Smooth muscle cell (in vitro differentiated cells): ENCODE measurements around the gene ARID3B. TPM values are rescaled to one million over a fixed set of nuclear protein-coding genes. Genes with fewer than 3 reads are reported as not detected.

ENCODE experiments used
- DNase-seq: peaks from one replicate; lab custom pipeline; 2025; ENCODE audit not compliant: unreplicated experiment; lab: John Stamatoyannopoulos, UW
- H2AFZ ChIP-seq: fragments of 200-600 bp; sonication (generic); 2 replicates; pipeline ENCODE4 v1.6.0; 2016; ENCODE audit warnings: antibody characterized with exemption, low read depth, mild to moderate bottlenecking
- H3F3A ChIP-seq: fragments of 200-600 bp; sonication (generic); 2 replicates; pipeline ENCODE4 v1.6.0; 2017; ENCODE audit warnings: antibody characterized with exemption, low read depth
- H3K27ac ChIP-seq: fragments of 200-600 bp; sonication (generic); 2 replicates; pipeline ENCODE4 v1.5.1; 2016; ENCODE audit warnings: low read depth, mild to moderate bottlenecking
- H3K27me3 ChIP-seq: fragments of 200-600 bp; sonication (generic); 2 replicates; pipeline ENCODE4 v1.6.1; 2016; ENCODE audit warnings: low read depth, mild to moderate bottlenecking
- H3K36me3 ChIP-seq: fragments of 200-600 bp; sonication (generic); 2 replicates; pipeline ENCODE4 v1.5.1; 2016; ENCODE audit warnings: low read depth
- H3K4me1 ChIP-seq: fragments of 200-600 bp; sonication (generic); 2 replicates; pipeline ENCODE4 v1.5.1; 2016; ENCODE audit warnings: low read depth
- H3K4me2 ChIP-seq: fragments of 200-600 bp; sonication (generic); 2 replicates; pipeline ENCODE4 v1.6.0; 2016; ENCODE audit warnings: mild to moderate bottlenecking
- H3K4me3 ChIP-seq: fragments of 200-600 bp; sonication (generic); 2 replicates; pipeline ENCODE4 v1.5.1; 2016; ENCODE audit warnings: mild to moderate bottlenecking
- H3K79me2 ChIP-seq: fragments of 200-600 bp; sonication (generic); 2 replicates; pipeline ENCODE4 v1.6.0; 2016; ENCODE audit warnings: low read depth, mild to moderate bottlenecking
- H3K9ac ChIP-seq: fragments of 200-600 bp; sonication (generic); 2 replicates; pipeline ENCODE4 v1.6.0; 2016; ENCODE audit warnings: low read depth
- H3K9me3 ChIP-seq: fragments of 200-600 bp; sonication (generic); replicated peaks from 2 replicates; pipeline ENCODE4 v1.5.1; 2016; ENCODE audit warnings: low read depth
- H4K20me1 ChIP-seq: fragments of 200-600 bp; sonication (generic); 2 replicates; pipeline ENCODE4 v1.6.0; 2016; ENCODE audit warnings: low read depth
- WGBS: methylation state at CpG from one replicate; pipeline ENCODE4 v1.1.7; 2016; ENCODE audit warnings: low lambda C conversion rate; 5-methylcytosine and 5-hydroxymethylcytosine counted together
- polyA plus RNA-seq: library from polyadenylated mRNA; unstranded; fragments of >200 nt; fragmentation: Nextera tagmentation; extraction: Ambion mirVana; gene quantifications from 2 replicates; pipeline ENCODE4 v1.2.1, GENCODE V29; 2016
- total RNA-seq: library from RNA; depleted of rRNA; stranded (reverse); fragments of >200 nt; gene quantifications from 2 replicates; pipeline ENCODE4 v1.2.3, GENCODE V29; 2014
- TF ChIP-seq, protein P1 (sequence below): fragments of 200-600 bp; sonication (generic); IDR thresholded peaks from 2 replicates; pipeline ENCODE4 v1.5.1; 2017; ENCODE audit warnings: borderline replicate concordance, mild to moderate bottlenecking, antibody characterized with exemption; ENCODE audit not compliant: insufficient read depth, poor library complexity, severe bottlenecking

ARID3B gene
- total and polyA plus RNA-seq, 2 experiments from 2014 or later: 7.2 to 7.7 TPM

GRCh38 chr15:74616996-74617395 is 76.0 kb downstream of the ARID3B start:
- no peaks in the 10 kb centered on the region for H3K36me3 ChIP-seq
- H3K27me3 ChIP-seq: no peaks in the 10 kb centered on the region
- H3K9me3 ChIP-seq: no peaks in the 10 kb centered on the region
- peaks cover 64% of the 10 kb centered on the region for H3K79me2 ChIP-seq
- H3F3A ChIP-seq: peaks cover 10% of the 10 kb centered on the region
- peaks cover 59% of the 10 kb centered on the region for H4K20me1 ChIP-seq
- H3K4me2 ChIP-seq: peak overlapping the region; percentile 92
- H3K4me1 ChIP-seq: peaks cover 9% of the 10 kb centered on the region
- TF ChIP-seq, protein P1, sequence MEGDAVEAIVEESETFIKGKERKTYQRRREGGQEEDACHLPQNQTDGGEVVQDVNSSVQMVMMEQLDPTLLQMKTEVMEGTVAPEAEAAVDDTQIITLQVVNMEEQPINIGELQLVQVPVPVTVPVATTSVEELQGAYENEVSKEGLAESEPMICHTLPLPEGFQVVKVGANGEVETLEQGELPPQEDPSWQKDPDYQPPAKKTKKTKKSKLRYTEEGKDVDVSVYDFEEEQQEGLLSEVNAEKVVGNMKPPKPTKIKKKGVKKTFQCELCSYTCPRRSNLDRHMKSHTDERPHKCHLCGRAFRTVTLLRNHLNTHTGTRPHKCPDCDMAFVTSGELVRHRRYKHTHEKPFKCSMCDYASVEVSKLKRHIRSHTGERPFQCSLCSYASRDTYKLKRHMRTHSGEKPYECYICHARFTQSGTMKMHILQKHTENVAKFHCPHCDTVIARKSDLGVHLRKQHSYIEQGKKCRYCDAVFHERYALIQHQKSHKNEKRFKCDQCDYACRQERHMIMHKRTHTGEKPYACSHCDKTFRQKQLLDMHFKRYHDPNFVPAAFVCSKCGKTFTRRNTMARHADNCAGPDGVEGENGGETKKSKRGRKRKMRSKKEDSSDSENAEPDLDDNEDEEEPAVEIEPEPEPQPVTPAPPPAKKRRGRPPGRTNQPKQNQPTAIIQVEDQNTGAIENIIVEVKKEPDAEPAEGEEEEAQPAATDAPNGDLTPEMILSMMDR: no peak
- DNase-seq: no peak
- H2AFZ ChIP-seq: no peak overlapping the region
- peak overlapping the region; percentile 91 for H3K27ac ChIP-seq
- peak overlapping the region; percentile 99 for H3K9ac ChIP-seq
- peak overlapping the region; percentile 92 for H3K4me3 ChIP-seq

- TF ChIP-seq, protein P1: no peak
- Histone ChIP-seq H3K4me1 (peaks cover 9% of the 10 kb centered on the region), H3K27me3 (no peaks in the 10 kb centered on the region), H3K36me3 (peaks cover 2% of the 10 kb centered on the region), H4K20me1 (peaks cover 79% of the 10 kb centered on the region), H3K27ac (no peak overlapping the region), H3F3A (peaks cover 10% of the 10 kb centered on the region), H3K9me3 (no peaks in the 10 kb centered on the region), H2AFZ (no peak overlapping the region), H3K79me2 (peaks cover 76% of the 10 kb centered on the region), H3K4me2 (no peak overlapping the region), H3K9ac (no peak overlapping the region), H3K4me3 (no peak overlapping the region)
- no peak for DNase-seq
- WGBS: 92% methylated on average over 15 of the region's 15 CpGs
Observed at GRCh38 chr15:74618841-74619596, 78.0 kb downstream of the ARID3B start.

DNA sequence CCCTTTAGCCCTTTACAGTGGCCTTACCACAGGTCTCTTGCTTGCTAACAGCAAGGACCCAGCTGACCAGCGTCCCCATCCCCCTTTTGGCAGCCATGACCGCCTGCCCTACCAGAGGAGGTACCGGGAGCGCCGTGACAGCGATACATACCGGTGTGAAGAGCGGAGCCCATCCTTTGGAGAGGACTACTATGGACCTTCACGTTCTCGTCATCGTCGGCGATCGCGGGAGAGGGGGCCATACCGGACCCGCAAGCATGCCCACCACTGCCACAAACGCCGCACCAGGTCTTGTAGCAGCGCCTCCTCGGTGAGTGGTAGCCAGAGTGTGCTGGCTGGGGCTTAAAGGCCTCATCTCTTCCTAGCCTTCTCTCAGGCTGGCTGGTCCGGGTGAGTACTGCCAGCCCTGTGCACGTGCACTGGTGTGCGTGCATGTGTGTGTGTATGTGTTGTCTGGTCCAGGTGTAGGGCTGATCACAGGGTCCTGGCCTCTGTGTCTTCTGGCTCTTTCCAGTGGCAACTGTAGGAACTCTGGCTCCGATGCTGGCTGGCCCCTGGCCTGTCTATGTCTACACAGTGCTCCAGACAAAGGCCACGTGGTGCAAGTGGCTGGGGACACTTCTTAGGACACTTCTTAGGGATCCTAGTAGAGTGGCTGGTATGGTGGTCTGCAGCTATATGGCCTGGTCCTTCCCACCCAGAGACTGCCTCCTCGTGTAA is 79.1 kb downstream of the ARID3B start:
- peaks cover 6% of the 10 kb centered on the region for H3K36me3 ChIP-seq
- peaks cover 76% of the 10 kb centered on the region for H3K79me2 ChIP-seq
- no peak for DNase-seq
- peaks cover 9% of the 10 kb centered on the region for H3K4me1 ChIP-seq
- H3F3A ChIP-seq: peaks cover 5% of the 10 kb centered on the region
- H3K4me2 ChIP-seq: no peak overlapping the region
- no peaks in the 10 kb centered on the region for H3K27me3 ChIP-seq
- H3K27ac ChIP-seq: no peak overlapping the region
- H3K4me3 ChIP-seq: no peak overlapping the region
- H3K9ac ChIP-seq: no peak overlapping the region
- no peak overlapping the region for H2AFZ ChIP-seq
- peaks cover 90% of the 10 kb centered on the region for H4K20me1 ChIP-seq
- 97% methylated on average over 27 of the region's 27 CpGs for WGBS
- TF ChIP-seq, protein P1: no peak
- no peaks in the 10 kb centered on the region for H3K9me3 ChIP-seq
